Coronary artery (tissue), 2 donors: ENCODE measurements around the gene STX3.

Experiments used
- DNase-seq: peaks from one replicate; pipeline ENCODE4 v3.0.0-alpha.2; 2017; ENCODE audit warnings: low spot score
- H3K27ac ChIP-seq, 2 donors: fragments of 200-600 bp; sonication (generic); one replicate each; pipeline ENCODE4 v1.5.1; 2016 to 2019
- H3K4me3 ChIP-seq: fragments of 200-600 bp; sonication (generic); 2 replicates; pipeline ENCODE4 v1.5.1; 2016; ENCODE audit warnings: mild to moderate bottlenecking, moderate library complexity
- TF ChIP-seq, protein P1 (sequence below): fragments of 200-600 bp; sonication (generic); IDR thresholded peaks from one replicate; pipeline ENCODE4 v1.5.1; 2019; ENCODE audit warnings: antibody characterized with exemption

The STX3 gene

DNA sequence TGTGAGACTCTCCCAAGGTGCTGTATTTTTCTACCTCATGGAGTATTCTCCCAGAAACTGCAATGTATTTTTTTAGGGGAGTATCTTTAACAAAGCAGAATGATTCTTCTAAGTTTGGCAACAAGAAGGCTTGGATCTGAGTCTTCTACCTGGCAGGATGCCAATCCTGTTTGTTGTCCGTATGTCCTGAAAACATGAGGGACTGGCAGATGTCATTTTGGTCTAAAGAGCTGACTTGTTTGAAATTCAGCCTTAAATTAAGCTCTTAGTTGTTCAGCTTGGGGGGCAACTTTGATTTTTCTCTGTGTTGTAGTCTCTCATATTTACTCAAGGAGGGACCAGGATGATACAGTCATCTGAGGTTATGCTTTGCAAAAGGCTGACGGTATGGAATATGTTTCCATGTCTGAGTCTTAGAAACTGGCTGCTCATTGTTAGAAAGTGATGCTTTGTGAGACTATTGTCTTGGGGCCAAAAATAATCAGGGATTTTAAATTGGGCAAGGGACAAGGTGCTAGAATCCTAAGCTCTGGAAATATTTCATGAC is 46.1 kb downstream of the STX3 start:
- Histone ChIP-seq H3K4me3 (no peak overlapping the region), H3K27ac (no peak overlapping the region)
- TF ChIP-seq, protein P1, sequence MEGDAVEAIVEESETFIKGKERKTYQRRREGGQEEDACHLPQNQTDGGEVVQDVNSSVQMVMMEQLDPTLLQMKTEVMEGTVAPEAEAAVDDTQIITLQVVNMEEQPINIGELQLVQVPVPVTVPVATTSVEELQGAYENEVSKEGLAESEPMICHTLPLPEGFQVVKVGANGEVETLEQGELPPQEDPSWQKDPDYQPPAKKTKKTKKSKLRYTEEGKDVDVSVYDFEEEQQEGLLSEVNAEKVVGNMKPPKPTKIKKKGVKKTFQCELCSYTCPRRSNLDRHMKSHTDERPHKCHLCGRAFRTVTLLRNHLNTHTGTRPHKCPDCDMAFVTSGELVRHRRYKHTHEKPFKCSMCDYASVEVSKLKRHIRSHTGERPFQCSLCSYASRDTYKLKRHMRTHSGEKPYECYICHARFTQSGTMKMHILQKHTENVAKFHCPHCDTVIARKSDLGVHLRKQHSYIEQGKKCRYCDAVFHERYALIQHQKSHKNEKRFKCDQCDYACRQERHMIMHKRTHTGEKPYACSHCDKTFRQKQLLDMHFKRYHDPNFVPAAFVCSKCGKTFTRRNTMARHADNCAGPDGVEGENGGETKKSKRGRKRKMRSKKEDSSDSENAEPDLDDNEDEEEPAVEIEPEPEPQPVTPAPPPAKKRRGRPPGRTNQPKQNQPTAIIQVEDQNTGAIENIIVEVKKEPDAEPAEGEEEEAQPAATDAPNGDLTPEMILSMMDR: no peak
- DNase-seq: no peak

DNA sequence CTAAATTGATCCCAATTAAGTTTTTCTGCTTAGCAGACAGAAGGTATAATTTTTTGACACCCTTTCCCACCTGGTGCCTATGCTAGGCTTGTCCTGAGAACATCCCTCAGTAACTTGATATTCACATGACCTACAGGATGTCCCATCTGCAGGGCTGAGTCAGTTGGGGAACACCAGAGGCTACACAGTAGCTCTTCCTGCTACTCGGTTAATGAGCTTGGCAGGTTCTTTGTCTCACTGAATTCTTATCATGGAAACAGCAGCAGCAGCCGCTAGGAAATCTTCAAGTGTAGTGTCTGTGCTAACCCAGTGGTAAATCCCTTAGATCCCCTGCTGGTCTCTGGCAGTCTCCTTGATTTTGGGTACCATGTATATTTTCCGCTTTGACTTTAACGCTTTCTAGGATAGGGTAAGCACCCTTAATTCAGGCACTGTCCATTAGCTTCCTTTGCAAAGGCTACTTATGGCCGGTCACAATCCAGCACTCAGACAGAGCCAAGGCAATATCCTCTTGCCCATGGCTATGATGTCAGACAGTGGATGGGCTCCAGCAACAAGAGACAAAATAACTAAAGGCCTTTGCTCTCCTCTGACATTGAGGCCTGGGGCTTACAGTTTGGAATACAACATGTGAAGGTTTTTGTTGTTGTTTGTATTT is 46.9 kb downstream of the STX3 start:
- no peak for DNase-seq
- TF ChIP-seq, protein P1: no peak
- Histone ChIP-seq H3K4me3 (no peak overlapping the region), H3K27ac (peak overlapping the region in 1 of 2 donors; percentile 10)

- DNase-seq: no peak
- Histone ChIP-seq H3K4me3 (no peak overlapping the region), H3K27ac (no peak overlapping the region)
- TF ChIP-seq, protein P1: peak; percentile 69
Observed at GRCh38 chr11:59802639-59803176, 47.5 kb downstream of the STX3 start.

DNA sequence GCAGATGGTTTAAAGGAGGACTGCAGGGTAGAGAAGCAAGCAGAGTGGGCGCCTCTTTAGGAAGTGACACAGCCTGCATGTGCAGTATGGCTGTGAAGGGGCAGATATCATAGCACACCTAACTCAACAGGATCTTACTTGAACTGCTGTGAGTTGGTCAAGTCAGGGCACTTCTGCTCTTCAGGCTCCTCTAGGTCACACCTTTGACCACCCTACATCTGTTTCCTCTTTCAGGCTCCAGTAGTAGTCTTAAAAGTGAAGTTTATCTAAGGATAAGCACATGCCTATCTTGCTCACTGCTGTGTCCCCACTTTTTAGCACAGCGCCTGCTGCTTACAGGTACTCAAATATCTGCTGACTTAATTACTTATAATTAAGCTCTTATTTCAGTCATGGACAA is 48.9 kb downstream of the STX3 start:
- TF ChIP-seq, protein P1: no peak
- DNase-seq: no peak
- Histone ChIP-seq H3K27ac (no peak overlapping the region), H3K4me3 (no peak overlapping the region)

DNA sequence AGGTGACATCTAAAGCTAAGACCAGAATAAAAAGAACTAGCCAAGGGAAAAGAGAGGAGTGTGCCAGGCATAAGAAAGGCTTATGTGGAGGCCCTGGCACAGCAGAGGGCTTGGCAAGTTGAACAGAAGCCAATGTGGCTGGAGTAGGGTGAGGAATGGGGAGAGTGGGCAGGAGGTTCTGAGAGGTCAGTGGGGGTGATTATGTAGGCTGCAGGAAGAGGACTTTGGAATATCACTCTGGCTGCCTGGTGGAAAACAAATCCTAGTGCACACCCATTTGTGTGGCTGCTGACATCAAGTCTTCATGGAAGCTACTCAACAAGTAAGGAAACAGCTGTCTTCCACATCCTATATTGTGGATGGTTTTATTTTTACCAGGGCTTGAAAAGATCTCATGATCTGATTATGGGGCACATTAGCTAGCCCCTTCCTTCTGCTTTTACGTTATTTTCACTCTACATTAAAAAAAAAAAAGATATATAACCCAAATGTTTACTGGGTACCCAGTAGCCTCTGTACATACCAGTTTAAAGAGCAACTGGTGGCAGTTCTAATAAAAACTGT is 52.0 kb downstream of the STX3 start:
- Histone ChIP-seq H3K27ac (no peak overlapping the region), H3K4me3 (no peak overlapping the region)
- TF ChIP-seq, protein P1: no peak
- no peak for DNase-seq

- peak; percentile 89 for DNase-seq
- peak within 1 kb of the TSS; percentile 98 for H3K4me3 ChIP-seq
- TF ChIP-seq, protein P1: no peak
- H3K27ac ChIP-seq: peak within 1 kb of the TSS; percentile 72 to 89
Observed at GRCh38 chr11:59810189-59810910, 55.2 kb downstream of the STX3 start, which contains the start of gene MRPL16. TSS of gene MRPL16 (minus strand) at chr11:59810778. CDS start at chr11:59810658, 120 bp downstream.
